ENCODE data around the gene RAPGEF4.

The RAPGEF4 gene

DNA sequence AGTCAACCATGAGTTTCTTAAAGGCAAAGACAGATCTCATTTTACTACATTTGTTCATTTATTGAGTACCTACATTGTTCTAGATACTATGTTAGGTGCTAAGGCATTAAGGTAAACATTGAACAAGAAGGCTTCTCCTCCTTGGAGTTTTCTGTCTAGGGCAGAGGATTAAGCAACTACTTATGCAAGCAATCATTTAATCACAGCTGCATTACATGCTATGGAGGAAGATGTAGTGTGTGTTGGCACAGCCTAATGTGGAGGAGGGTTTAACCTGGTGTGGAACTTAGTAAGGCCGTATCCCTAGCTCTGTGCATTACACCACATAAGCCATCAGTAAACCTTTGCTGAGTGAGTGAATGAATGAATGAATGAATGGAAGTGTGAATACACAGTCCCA is 233.5 kb downstream of the RAPGEF4 start:
- Histone ChIP-seq H3K27me3 (replicated peaks; ENCODE audit: control insufficient read depth, insufficient read depth, low read length, poor library complexity, severe bottlenecking) (no peaks in the 10 kb centered on the region), H3K27ac (ENCODE audit: insufficient read depth, low read length, poor library complexity, severe bottlenecking) (no peak overlapping the region), H3K4me3 (ENCODE audit: insufficient read depth, low read depth, low read length, poor library complexity, severe bottlenecking) (no peak overlapping the region), H3K4me1 (ENCODE audit: control insufficient read depth, insufficient read depth, low read length, poor library complexity, severe bottlenecking) (no peaks in the 10 kb centered on the region), H3K36me3 (ENCODE audit: control insufficient read depth, insufficient read depth, low read length) (no peaks in the 10 kb centered on the region), H3K9me3 (ENCODE audit: control insufficient read depth, low read length) (no peaks in the 10 kb centered on the region)
- DNase-seq, result no peak

DNA sequence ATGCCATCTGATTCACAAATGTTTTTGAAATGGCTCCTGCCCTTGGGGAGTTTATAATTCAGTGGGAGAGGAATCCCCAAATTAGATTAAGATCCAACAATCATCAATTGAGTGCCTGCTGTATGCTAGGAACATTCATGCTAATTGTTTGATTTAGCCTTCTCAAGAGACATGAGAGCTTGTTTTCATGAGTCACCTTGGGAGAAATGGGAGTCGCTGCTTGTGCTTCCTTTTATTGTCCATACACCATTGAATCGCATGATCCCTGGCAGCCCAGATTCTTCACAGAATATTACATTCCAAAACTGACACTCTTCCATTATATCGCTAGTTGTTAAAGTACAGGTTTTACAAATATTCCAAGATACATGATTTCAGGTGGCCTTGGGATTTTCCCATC is 234.0 kb downstream of the RAPGEF4 start:
- Histone ChIP-seq H3K36me3 (ENCODE audit: control insufficient read depth, insufficient read depth, low read length) (no peaks in the 10 kb centered on the region), H3K9me3 (ENCODE audit: control insufficient read depth, low read length) (no peaks in the 10 kb centered on the region), H3K4me1 (ENCODE audit: control insufficient read depth, insufficient read depth, low read length, poor library complexity, severe bottlenecking) (no peaks in the 10 kb centered on the region), H3K27ac (ENCODE audit: insufficient read depth, low read length, poor library complexity, severe bottlenecking) (no peak overlapping the region), H3K4me3 (ENCODE audit: insufficient read depth, low read depth, low read length, poor library complexity, severe bottlenecking) (no peak overlapping the region), H3K27me3 (replicated peaks; ENCODE audit: control insufficient read depth, insufficient read depth, low read length, poor library complexity, severe bottlenecking) (no peaks in the 10 kb centered on the region)
- no peak for DNase-seq

DNA sequence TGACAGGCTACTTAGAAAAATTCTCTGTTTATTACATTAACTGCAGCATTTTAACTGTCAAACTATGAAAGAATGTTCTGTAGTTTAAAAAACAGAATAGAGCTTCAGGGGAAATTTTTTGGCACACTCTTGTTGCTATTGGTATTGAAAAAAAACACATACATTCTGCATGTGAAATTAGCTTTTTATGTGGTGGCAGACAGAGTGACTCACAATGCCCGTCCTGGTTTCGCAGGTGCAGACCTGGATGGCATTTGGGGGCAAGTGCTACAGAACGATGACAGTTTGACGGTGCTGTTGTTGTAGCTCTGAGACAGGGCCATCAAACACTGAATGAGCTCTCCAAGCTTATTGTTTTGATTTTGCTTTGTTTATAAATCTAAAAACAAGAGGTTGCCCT is 235.0 kb downstream of the RAPGEF4 start:
- no peak overlapping the region for H3K27ac ChIP-seq (ENCODE audit: insufficient read depth, low read length, poor library complexity, severe bottlenecking)
- no peaks in the 10 kb centered on the region for H3K4me1 ChIP-seq (ENCODE audit: control insufficient read depth, insufficient read depth, low read length, poor library complexity, severe bottlenecking)
- DNase-seq, result no peak
- no peaks in the 10 kb centered on the region for H3K36me3 ChIP-seq (ENCODE audit: control insufficient read depth, insufficient read depth, low read length)
- H3K27me3 ChIP-seq (replicated peaks; ENCODE audit: control insufficient read depth, insufficient read depth, low read length, poor library complexity, severe bottlenecking), result no peaks in the 10 kb centered on the region
- no peaks in the 10 kb centered on the region for H3K9me3 ChIP-seq (ENCODE audit: control insufficient read depth, low read length)
- H3K4me3 ChIP-seq (ENCODE audit: insufficient read depth, low read depth, low read length, poor library complexity, severe bottlenecking), result no peak overlapping the region

DNA sequence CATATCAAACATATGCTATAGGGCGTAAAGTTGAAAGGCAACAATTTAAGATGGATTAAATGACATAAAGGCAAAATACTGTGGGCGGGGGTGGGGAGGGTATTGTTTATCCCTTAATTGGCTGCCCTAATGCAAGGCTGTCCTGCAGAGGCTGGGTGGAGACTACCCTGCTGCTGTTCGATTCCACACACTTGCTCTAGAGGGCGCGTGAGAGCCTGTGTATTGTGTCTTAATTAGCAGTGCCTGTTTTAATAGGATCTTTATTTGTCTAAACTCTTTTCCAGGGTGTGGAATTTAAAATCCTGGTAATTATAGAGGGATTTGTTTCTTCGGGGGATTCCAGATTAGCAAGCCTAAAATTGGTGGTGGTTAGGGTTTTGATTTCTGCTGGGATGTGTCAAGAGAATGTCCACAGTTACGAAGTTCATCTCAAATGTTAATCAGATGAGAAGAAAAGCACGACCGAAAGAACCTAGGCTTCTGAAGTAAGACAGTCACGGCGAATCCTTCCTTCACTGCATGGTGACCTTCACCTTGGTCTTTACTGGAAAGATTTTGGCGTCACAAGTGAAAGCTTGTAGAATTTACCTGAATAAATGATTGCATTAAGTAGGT is 236.5 kb downstream of the RAPGEF4 start:
- Histone ChIP-seq H3K27me3 (replicated peaks; ENCODE audit: control insufficient read depth, insufficient read depth, low read length, poor library complexity, severe bottlenecking) (no peaks in the 10 kb centered on the region), H3K27ac (ENCODE audit: insufficient read depth, low read length, poor library complexity, severe bottlenecking) (no peak overlapping the region), H3K4me1 (ENCODE audit: control insufficient read depth, insufficient read depth, low read length, poor library complexity, severe bottlenecking) (no peaks in the 10 kb centered on the region), H3K4me3 (ENCODE audit: insufficient read depth, low read depth, low read length, poor library complexity, severe bottlenecking) (no peak overlapping the region), H3K9me3 (ENCODE audit: control insufficient read depth, low read length) (no peaks in the 10 kb centered on the region), H3K36me3 (ENCODE audit: control insufficient read depth, insufficient read depth, low read length) (no peaks in the 10 kb centered on the region)
- DNase-seq, result no peak

DNA sequence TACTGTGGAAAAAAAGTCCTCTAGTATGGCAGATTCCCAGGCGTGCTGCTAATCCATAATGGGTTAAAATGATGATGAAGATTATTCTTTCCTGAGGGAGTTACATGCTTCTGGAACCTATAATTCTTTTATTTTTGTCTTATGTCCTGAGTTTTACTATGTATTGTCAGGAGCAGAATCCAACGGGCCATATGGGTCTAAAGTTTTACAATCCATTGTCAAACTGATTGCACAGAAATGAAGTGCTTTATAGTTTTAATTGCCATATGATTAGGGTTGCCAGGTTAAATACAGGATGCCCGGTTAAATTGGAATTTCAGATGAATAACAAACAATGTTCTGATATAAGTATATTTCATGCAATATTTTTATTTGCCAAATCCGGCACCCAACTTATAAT is 239.1 kb downstream of the RAPGEF4 start:
- Histone ChIP-seq H3K36me3 (ENCODE audit: control insufficient read depth, insufficient read depth, low read length) (no peaks in the 10 kb centered on the region), H3K27ac (ENCODE audit: insufficient read depth, low read length, poor library complexity, severe bottlenecking) (no peak overlapping the region), H3K27me3 (replicated peaks; ENCODE audit: control insufficient read depth, insufficient read depth, low read length, poor library complexity, severe bottlenecking) (peaks cover 3% of the 10 kb centered on the region), H3K4me3 (ENCODE audit: insufficient read depth, low read depth, low read length, poor library complexity, severe bottlenecking) (no peak overlapping the region), H3K4me1 (ENCODE audit: control insufficient read depth, insufficient read depth, low read length, poor library complexity, severe bottlenecking) (no peaks in the 10 kb centered on the region), H3K9me3 (ENCODE audit: control insufficient read depth, low read length) (no peaks in the 10 kb centered on the region)
- DNase-seq, result no peak

GRCh38 chr2:172976116-172976515 is 240.5 kb downstream of the RAPGEF4 start:
- no peak for DNase-seq
- no peaks in the 10 kb centered on the region for H3K36me3 ChIP-seq (ENCODE audit: control insufficient read depth, insufficient read depth, low read length)
- peaks cover 3% of the 10 kb centered on the region for H3K27me3 ChIP-seq (replicated peaks; ENCODE audit: control insufficient read depth, insufficient read depth, low read length, poor library complexity, severe bottlenecking)
- no peak overlapping the region for H3K27ac ChIP-seq (ENCODE audit: insufficient read depth, low read length, poor library complexity, severe bottlenecking)
- H3K4me1 ChIP-seq (ENCODE audit: control insufficient read depth, insufficient read depth, low read length, poor library complexity, severe bottlenecking), result no peaks in the 10 kb centered on the region
- no peak overlapping the region for H3K4me3 ChIP-seq (ENCODE audit: insufficient read depth, low read depth, low read length, poor library complexity, severe bottlenecking)
- H3K9me3 ChIP-seq (ENCODE audit: control insufficient read depth, low read length), result no peaks in the 10 kb centered on the region

- H3K27ac ChIP-seq (ENCODE audit: insufficient read depth, low read length, poor library complexity, severe bottlenecking), result no peak overlapping the region
- no peak overlapping the region for H3K4me3 ChIP-seq (ENCODE audit: insufficient read depth, low read depth, low read length, poor library complexity, severe bottlenecking)
- no peaks in the 10 kb centered on the region for H3K4me1 ChIP-seq (ENCODE audit: control insufficient read depth, insufficient read depth, low read length, poor library complexity, severe bottlenecking)
- no peaks in the 10 kb centered on the region for H3K36me3 ChIP-seq (ENCODE audit: control insufficient read depth, insufficient read depth, low read length)
- no peaks in the 10 kb centered on the region for H3K9me3 ChIP-seq (ENCODE audit: control insufficient read depth, low read length)
- peaks cover 3% of the 10 kb centered on the region for H3K27me3 ChIP-seq (replicated peaks; ENCODE audit: control insufficient read depth, insufficient read depth, low read length, poor library complexity, severe bottlenecking)
- DNase-seq, result no peak
Measured at GRCh38 chr2:172976816-172977215, 241.2 kb downstream of the RAPGEF4 start.

DNA sequence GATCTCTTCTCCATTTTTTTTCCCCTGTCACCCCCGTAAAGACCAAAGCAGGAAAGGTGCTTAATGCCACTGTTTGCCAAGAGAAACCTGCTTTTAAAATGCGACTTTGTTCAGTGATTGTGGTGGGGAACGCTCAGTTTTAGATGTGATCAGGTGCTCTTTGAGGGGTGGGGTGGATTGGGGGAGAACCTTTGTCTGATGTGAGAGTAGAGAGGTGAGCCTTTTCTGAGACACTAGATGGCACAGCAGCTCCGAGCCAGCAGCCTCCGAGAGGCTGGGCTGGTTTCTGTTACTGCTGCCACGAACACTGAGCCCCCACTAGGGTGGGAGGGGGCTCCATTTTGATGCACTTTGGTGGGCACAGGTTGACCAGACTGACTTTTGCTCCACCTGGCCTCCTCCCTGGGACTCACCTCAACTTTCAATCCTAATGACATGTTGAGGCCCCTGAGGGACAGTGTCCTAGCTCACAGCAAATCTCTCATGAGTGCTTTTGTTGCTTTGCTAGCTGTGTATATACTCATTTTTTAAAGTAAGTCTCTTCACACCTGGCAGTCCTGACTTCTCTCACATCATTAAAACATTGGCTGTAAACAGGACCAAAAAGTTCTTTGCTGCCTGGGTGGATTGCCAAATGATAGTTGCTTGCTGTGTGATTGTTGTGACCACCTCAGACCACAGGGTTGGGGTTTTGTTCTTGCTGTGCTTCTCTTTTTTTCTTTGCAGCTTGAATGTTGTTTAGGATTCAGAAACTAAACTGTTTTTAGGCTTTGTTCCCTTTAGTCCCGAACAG is 241.8 kb downstream of the RAPGEF4 start:
- H3K4me1 ChIP-seq (ENCODE audit: control insufficient read depth, insufficient read depth, low read length, poor library complexity, severe bottlenecking), result no peaks in the 10 kb centered on the region
- no peak for DNase-seq
- no peak overlapping the region for H3K27ac ChIP-seq (ENCODE audit: insufficient read depth, low read length, poor library complexity, severe bottlenecking)
- no peaks in the 10 kb centered on the region for H3K9me3 ChIP-seq (ENCODE audit: control insufficient read depth, low read length)
- no peak overlapping the region for H3K4me3 ChIP-seq (ENCODE audit: insufficient read depth, low read depth, low read length, poor library complexity, severe bottlenecking)
- H3K27me3 ChIP-seq (replicated peaks; ENCODE audit: control insufficient read depth, insufficient read depth, low read length, poor library complexity, severe bottlenecking), result peaks cover 3% of the 10 kb centered on the region
- H3K36me3 ChIP-seq (ENCODE audit: control insufficient read depth, insufficient read depth, low read length), result no peaks in the 10 kb centered on the region

DNA sequence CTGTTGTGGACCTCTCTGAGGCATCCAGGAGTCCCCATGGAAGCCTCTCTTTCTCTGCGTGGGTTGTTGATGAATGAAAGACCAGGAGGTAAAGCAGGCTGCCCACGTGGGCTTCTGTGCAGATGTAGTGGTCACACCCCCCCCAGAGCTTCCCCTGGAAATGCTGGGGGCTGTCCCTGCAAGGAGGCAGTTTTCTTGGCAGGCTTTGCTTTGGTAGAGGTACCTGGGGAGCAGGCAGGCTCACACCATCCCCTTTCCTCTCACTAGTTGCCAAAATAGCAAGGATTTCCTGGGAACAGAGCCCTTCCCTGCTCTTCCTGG is 242.4 kb downstream of the RAPGEF4 start:
- Histone ChIP-seq H3K27ac (ENCODE audit: insufficient read depth, low read length, poor library complexity, severe bottlenecking) (no peak overlapping the region), H3K4me3 (ENCODE audit: insufficient read depth, low read depth, low read length, poor library complexity, severe bottlenecking) (no peak overlapping the region), H3K36me3 (ENCODE audit: control insufficient read depth, insufficient read depth, low read length) (no peaks in the 10 kb centered on the region), H3K9me3 (ENCODE audit: control insufficient read depth, low read length) (no peaks in the 10 kb centered on the region), H3K4me1 (ENCODE audit: control insufficient read depth, insufficient read depth, low read length, poor library complexity, severe bottlenecking) (no peaks in the 10 kb centered on the region), H3K27me3 (replicated peaks; ENCODE audit: control insufficient read depth, insufficient read depth, low read length, poor library complexity, severe bottlenecking) (peaks cover 3% of the 10 kb centered on the region)
- no peak for DNase-seq

- Histone ChIP-seq H3K4me3 (ENCODE audit: insufficient read depth, low read depth, low read length, poor library complexity, severe bottlenecking) (no peak overlapping the region), H3K36me3 (ENCODE audit: control insufficient read depth, insufficient read depth, low read length) (no peaks in the 10 kb centered on the region), H3K4me1 (ENCODE audit: control insufficient read depth, insufficient read depth, low read length, poor library complexity, severe bottlenecking) (no peaks in the 10 kb centered on the region), H3K9me3 (ENCODE audit: control insufficient read depth, low read length) (no peaks in the 10 kb centered on the region), H3K27me3 (replicated peaks; ENCODE audit: control insufficient read depth, insufficient read depth, low read length, poor library complexity, severe bottlenecking) (no peaks in the 10 kb centered on the region), H3K27ac (ENCODE audit: insufficient read depth, low read length, poor library complexity, severe bottlenecking) (no peak overlapping the region)
- no peak for DNase-seq
Measured at GRCh38 chr2:172985139-172985892, 249.7 kb downstream of the RAPGEF4 start.

All from effector memory CD4-positive, alpha-beta T cell (primary cell).